ENCODE data around the gene CEP95.
A peak's percentile ranks its signal among the peaks of the same experiment; 100 is the strongest.

Gene CEP95

GRCh38 chr17:64496786-64497564 lies 9.8 kb upstream of the CEP95 start, which contains the start of gene POLG2:
Gene POLG2, minus strand, starts transcription at chr17:64497054. Its CDS starts 86 bp downstream, at chr17:64496968.
- DNase-seq (ENCODE audit: low read depth): peak; percentile 93

- no peak for DNase-seq (ENCODE audit: low read depth)
These were observed 9.2 kb upstream of the CEP95 start for GRCh38 chr17:64497565-64498035.

GRCh38 chr17:64498308-64499203 lies 8.2 kb upstream of the CEP95 start:
- DNase-seq (ENCODE audit: low read depth): no peak

- no peak for DNase-seq (ENCODE audit: low read depth)
These were observed 6.8 kb upstream of the CEP95 start for GRCh38 chr17:64499805-64500486.

- no peak for DNase-seq (ENCODE audit: low read depth)
These were observed 6.3 kb upstream of the CEP95 start for GRCh38 chr17:64500487-64500859.

GRCh38 chr17:64500862-64501765 lies 5.7 kb upstream of the CEP95 start:
- DNase-seq (ENCODE audit: low read depth): no peak

- no peak for DNase-seq (ENCODE audit: low read depth)
These were observed 4.8 kb upstream of the CEP95 start for GRCh38 chr17:64502021-64502420.

GRCh38 chr17:64502809-64503208 lies 4.0 kb upstream of the CEP95 start:
- DNase-seq (ENCODE audit: low read depth): no peak

GRCh38 chr17:64503341-64503740 lies 3.4 kb upstream of the CEP95 start:
- no peak for DNase-seq (ENCODE audit: low read depth)

GRCh38 chr17:64503821-64504768 lies 2.7 kb upstream of the CEP95 start:
- DNase-seq (ENCODE audit: low read depth): no peak

- no peak for DNase-seq (ENCODE audit: low read depth)
These were observed 1.9 kb upstream of the CEP95 start for GRCh38 chr17:64504769-64505339.

GRCh38 chr17:64505340-64506200 lies 1.2 kb upstream of the CEP95 start:
- DNase-seq (ENCODE audit: low read depth): peak; percentile 79

GRCh38 chr17:64506201-64506575 lies 589 bp upstream of the CEP95 start, which contains the start of gene DDX5:
Gene DDX5, minus strand, starts transcription at chr17:64506289. Its CDS starts 170 bp downstream, at chr17:64506119.
- peak; percentile 96 for DNase-seq (ENCODE audit: low read depth)

GRCh38 chr17:64507413-64507782 lies 621 bp downstream of the CEP95 start:
- DNase-seq (ENCODE audit: low read depth): no peak

GRCh38 chr17:64508683-64509082 lies 1.9 kb downstream of the CEP95 start:
- DNase-seq (ENCODE audit: low read depth): no peak

GRCh38 chr17:64509179-64509578 lies 2.4 kb downstream of the CEP95 start:
- no peak for DNase-seq (ENCODE audit: low read depth)

- DNase-seq (ENCODE audit: low read depth): no peak
These were observed 8.6 kb downstream of the CEP95 start for GRCh38 chr17:64515419-64515818.

GRCh38 chr17:64515829-64516228 lies 9.1 kb downstream of the CEP95 start:
- DNase-seq (ENCODE audit: low read depth): no peak

GRCh38 chr17:64519601-64520000 lies 12.8 kb downstream of the CEP95 start:
- no peak for DNase-seq (ENCODE audit: low read depth)
